IMR-90 (cell line): ENCODE measurements around the gene SLC39A6. TPM values are rescaled to one million over a fixed set of nuclear protein-coding genes. Genes with fewer than 3 reads are reported as not detected.

Experiments used
- ATAC-seq: fragments of 200-7000 bp; cut with Tn5 transposase; 2 replicates; pipeline ENCODE4 v1.9.1; 2020; ENCODE audit warnings: low read depth, mild to moderate bottlenecking, moderate library complexity
- BruUV-seq: library from RNA; stranded (reverse); fragments of 400-500 nt; replicated peaks from 2 replicates; lab custom pipeline; 2021; lab: Mats Ljungman, UMichigan
- CTCF ChIA-PET: fragments of 300-600 bp; formaldehyde crosslinking; extraction: SDS; loops from one replicate; lab custom pipeline; 2021; ENCODE audit warnings: antibody characterized with exemption; lab: Yijun Ruan, JAX
- POLR2A ChIA-PET: fragments of 300-600 bp; sonication (Branson Sonifier 250); formaldehyde crosslinking; loops from one replicate; lab custom pipeline; 2022; ENCODE audit warnings: antibody characterized with exemption; ENCODE audit not compliant: unreplicated experiment; lab: Charles Lee
- DNase-seq: peaks from one replicate; pipeline ENCODE4 v3.0.0; 2013
- H2AFZ ChIP-seq: replicated peaks from 2 replicates; pipeline ENCODE3; 2013; ENCODE audit warnings: low read length, mild to moderate bottlenecking; ENCODE audit not compliant: poor library complexity
- H2AK5ac ChIP-seq: 2 replicates; pipeline ENCODE4 v1.6.1; 2013; ENCODE audit warnings: low read depth, low read length, inconsistent platforms
- H2AK9ac ChIP-seq: replicated peaks from 2 replicates; pipeline ENCODE3; 2013; ENCODE audit warnings: mild to moderate bottlenecking, low read depth, low read length, moderate library complexity; ENCODE audit not compliant: poor library complexity
- H2BK120ac ChIP-seq: 2 replicates; pipeline ENCODE4 v1.6.1; 2013; ENCODE audit warnings: low read depth, low read length, inconsistent platforms
- H2BK15ac ChIP-seq: 3 replicates; pipeline ENCODE4 v1.6.1; 2013; ENCODE audit warnings: low read depth, low read length, inconsistent platforms
- H2BK20ac ChIP-seq: 2 replicates; pipeline ENCODE4 v1.6.1; 2013; ENCODE audit warnings: low read depth, mild to moderate bottlenecking, inconsistent platforms, low read length, moderate library complexity
- H2BK5ac ChIP-seq: 2 replicates; pipeline ENCODE4 v1.6.1; 2013; ENCODE audit warnings: mild to moderate bottlenecking, low read depth, low read length, inconsistent platforms; ENCODE audit not compliant: poor library complexity, severe bottlenecking
- H3K14ac ChIP-seq: replicated peaks from 2 replicates; pipeline ENCODE4 v1.6.1; 2013; ENCODE audit warnings: low read depth, low read length, inconsistent platforms
- H3K18ac ChIP-seq: 2 replicates; pipeline ENCODE4 v1.6.1; 2013; ENCODE audit warnings: low read depth, low read length, control low read depth
- H3K23ac ChIP-seq: 2 replicates; pipeline ENCODE4 v1.6.1; 2013; ENCODE audit warnings: low read depth, low read length, inconsistent platforms
- H3K27ac ChIP-seq: 2 replicates; pipeline ENCODE4 v1.5.1; 2013; ENCODE audit warnings: mild to moderate bottlenecking, control low read depth, low read length; ENCODE audit not compliant: insufficient read depth
- H3K27me3 ChIP-seq: 2 replicates; pipeline ENCODE4 v1.6.1; 2013; ENCODE audit warnings: low read length; ENCODE audit not compliant: control insufficient read depth, insufficient read depth
- H3K36me3 ChIP-seq: 2 replicates; pipeline ENCODE4 v1.6.1; 2013; ENCODE audit warnings: low read length, mixed read lengths; ENCODE audit not compliant: control insufficient read depth, insufficient read depth
- H3K4ac ChIP-seq: 2 replicates; pipeline ENCODE4 v1.6.1; 2013; ENCODE audit warnings: low read depth, low read length, inconsistent platforms
- H3K4me1 ChIP-seq: 2 replicates; pipeline ENCODE4 v1.6.1; 2013; ENCODE audit warnings: low read length, mixed read lengths; ENCODE audit not compliant: control insufficient read depth, insufficient read depth
- H3K4me2 ChIP-seq: 2 replicates; pipeline ENCODE4 v1.6.1; 2013; ENCODE audit warnings: low read depth, mild to moderate bottlenecking, control low read depth, low read length, moderate library complexity
- H3K4me3 ChIP-seq: 2 replicates; pipeline ENCODE4 v1.5.1; 2013; ENCODE audit warnings: low read depth, mild to moderate bottlenecking, control low read depth, low read length, moderate library complexity; ENCODE audit not compliant: insufficient read depth
- H3K56ac ChIP-seq: 2 replicates; pipeline ENCODE4 v1.6.1; 2013; ENCODE audit warnings: low read length, inconsistent platforms; ENCODE audit not compliant: insufficient read depth; ENCODE audit errors: extremely low read depth
- H3K79me1 ChIP-seq, 2 experiments: 2 replicates each; pipeline ENCODE4 v1.6.1; 2013; ENCODE audit warnings: low read length in 2 of 2, inconsistent platforms in 1 of 2, low read depth in 1 of 2
- H3K9ac ChIP-seq: 2 replicates; pipeline ENCODE4 v1.6.1; 2013; ENCODE audit warnings: low read depth, low read length, control low read depth
- H3K9me1 ChIP-seq: 2 replicates; pipeline ENCODE4 v1.6.1; 2013; ENCODE audit warnings: low read length, inconsistent platforms; ENCODE audit not compliant: insufficient read depth
- H3K9me3 ChIP-seq: 2 replicates; pipeline ENCODE4 v1.6.1; 2013; ENCODE audit warnings: low read length; ENCODE audit not compliant: control insufficient read depth, insufficient read depth
- H4K20me1 ChIP-seq: 2 replicates; pipeline ENCODE4 v1.6.1; 2013; ENCODE audit warnings: low read length, inconsistent platforms; ENCODE audit not compliant: insufficient read depth
- H4K5ac ChIP-seq: 2 replicates; pipeline ENCODE4 v1.6.1; 2013; ENCODE audit warnings: mild to moderate bottlenecking, low read depth, low read length, control low read depth
- H4K8ac ChIP-seq, 2 experiments: 2 replicates each; pipeline ENCODE4 v1.6.1; 2013; ENCODE audit warnings: low read depth in 2 of 2, low read length in 2 of 2, control low read depth in 1 of 2, inconsistent platforms in 1 of 2
- H4K91ac ChIP-seq: 2 replicates; pipeline ENCODE4 v1.6.1; 2013; ENCODE audit warnings: low read depth, low read length, inconsistent platforms; ENCODE audit not compliant: insufficient read depth
- BHLHE40 ChIP-seq: fragments of 150-350 bp; IDR thresholded peaks from 2 replicates; pipeline ENCODE4 v1.6.1; 2016; ENCODE audit warnings: mild to moderate bottlenecking, low read depth, low read length
- CEBPB ChIP-seq: IDR thresholded peaks from 2 replicates; pipeline ENCODE4 v1.6.1; 2012; ENCODE audit warnings: low read depth, low read length, improper control_type of control experiment
- CHD1 ChIP-seq: IDR thresholded peaks from 2 replicates; pipeline ENCODE4 v1.6.1; 2012; ENCODE audit warnings: low read depth, low read length, improper control_type of control experiment
- FOS ChIP-seq: fragments of 150-350 bp; IDR thresholded peaks from 2 replicates; pipeline ENCODE4 v1.6.1; 2016; ENCODE audit warnings: low read depth, low read length
- MAFK ChIP-seq: IDR thresholded peaks from 2 replicates; pipeline ENCODE4 v1.6.1; 2012; ENCODE audit warnings: low read depth, low read length, improper control_type of control experiment
- MAZ ChIP-seq: IDR thresholded peaks from 2 replicates; pipeline ENCODE4 v1.6.1; 2012; ENCODE audit warnings: low read depth, mild to moderate bottlenecking, low read length, improper control_type of control experiment, moderate library complexity, borderline replicate concordance
- MXI1 ChIP-seq: IDR thresholded peaks from 2 replicates; pipeline ENCODE4 v1.6.1; 2012; ENCODE audit warnings: low read depth, mild to moderate bottlenecking, low read length, moderate library complexity, borderline replicate concordance
- NFE2L2 ChIP-seq: fragments of 150-350 bp; IDR thresholded peaks from 2 replicates; pipeline ENCODE4 v1.6.1; 2016; ENCODE audit warnings: low read depth, mild to moderate bottlenecking, low read length
- POLR2A ChIP-seq: IDR thresholded peaks from 2 replicates; pipeline ENCODE4 v1.6.1; 2012; ENCODE audit warnings: mild to moderate bottlenecking, low read depth, low read length
- RAD21 ChIP-seq: IDR thresholded peaks from 2 replicates; pipeline ENCODE4 v1.6.1; 2012; ENCODE audit warnings: low read length, improper control_type of control experiment
- RCOR1 ChIP-seq: IDR thresholded peaks from 2 replicates; pipeline ENCODE4 v1.6.1; 2012; ENCODE audit warnings: mild to moderate bottlenecking, low read length, improper control_type of control experiment; ENCODE audit not compliant: insufficient replicate concordance
- RFX5 ChIP-seq: IDR thresholded peaks from 2 replicates; pipeline ENCODE4 v1.8.0; 2012; ENCODE audit warnings: low read depth, mild to moderate bottlenecking, low read length, moderate library complexity
- SMC3 ChIP-seq: fragments of 150-350 bp; IDR thresholded peaks from 2 replicates; pipeline ENCODE4 v1.6.1; 2016; ENCODE audit warnings: low read depth, mild to moderate bottlenecking, antibody characterized with exemption, low read length, moderate library complexity
- WGBS, 2 experiments: methylation state at CpG; one replicate each; pipeline versions ENCODE4 v1.1.5 to v1.1.7; 2013; ENCODE audit warnings: missing lambda C conversion rate in 2 of 2; ENCODE audit not compliant: insufficient read length in 1 of 2; ENCODE audit errors: extremely low coverage in 2 of 2; 5-methylcytosine and 5-hydroxymethylcytosine counted together
- dilution Hi-C: fragments of 300-500 bp; cut with HindIII; formaldehyde crosslinking; loops from one replicate; pipeline ENCODE4 v1.14.3; 2018; ENCODE audit warnings: low sequenced_read_pairs; ENCODE audit not compliant: unreplicated experiment
- in situ Hi-C: fragments of 300-500 bp; cut with MboI; formaldehyde crosslinking; loops from 3 replicates; pipeline ENCODE4 v1.14.3; 2019; ENCODE audit warnings: low sequenced_read_pairs, inconsistent platforms, mixed read lengths
- intact Hi-C: fragments of 100-400 bp; cut with micrococcal nuclease; formaldehyde crosslinking; loops from 2 replicates; pipeline ENCODE4 v1.10.0; 2022
- polyA plus RNA-seq, 3 experiments: library from polyadenylated mRNA; depleted of rRNA; stranded (reverse); fragments of >200 nt; gene quantifications; 2 replicates each; pipeline ENCODE4 v1.2.3, GENCODE V29; 2012; ENCODE audit warnings: low replicate concordance in 1 of 3
- total RNA-seq: library from RNA; depleted of rRNA; stranded (reverse); fragments of >200 nt; gene quantifications from 2 replicates; pipeline ENCODE4 v1.2.3, GENCODE V29; 2012
- TF ChIP-seq, protein P1 (sequence below): fragments of 150-350 bp; IDR thresholded peaks from 2 replicates; pipeline ENCODE4 v1.6.1; 2017; ENCODE audit warnings: mild to moderate bottlenecking, antibody characterized with exemption, low read length, low read depth
- TF ChIP-seq, protein P2 (sequence below): fragments of 150-350 bp; IDR thresholded peaks from 2 replicates; pipeline ENCODE4 v1.6.1; 2016; ENCODE audit warnings: low read depth, mild to moderate bottlenecking, low read length, moderate library complexity, borderline replicate concordance
- TF ChIP-seq, protein P3 (sequence below): conservative IDR thresholded peaks from 2 replicates; pipeline ENCODE4 v1.5.1; 2012; ENCODE audit warnings: mild to moderate bottlenecking, low read depth, low read length, improper control_type of control experiment

Gene SLC39A6
- total and polyA plus RNA-seq, 2 of the 4 experiments (the other 2 are of a cell fraction) = 48.7 to 91.9 TPM

DNA sequence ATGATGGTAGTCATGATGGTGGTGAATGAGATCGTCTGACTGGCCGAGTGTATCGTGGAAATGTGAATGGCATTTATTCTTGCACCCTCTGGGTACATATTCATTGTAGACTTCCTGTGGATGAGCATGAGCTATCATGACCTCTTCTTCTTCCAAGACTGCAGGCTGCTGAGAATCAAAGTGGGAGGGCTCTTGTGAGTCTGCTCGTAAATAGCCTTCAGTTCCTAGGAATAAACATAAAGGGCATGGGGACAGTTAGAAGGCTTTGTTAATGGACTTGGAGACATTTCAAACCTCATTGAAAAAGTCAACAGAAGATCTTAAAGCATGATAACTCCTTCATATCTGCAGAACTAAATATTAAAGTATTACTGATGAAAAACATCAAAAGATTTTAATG, 14.9 kb downstream of the SLC39A6 start:
- intact Hi-C loops (no loop called here), in situ Hi-C loops (no loop called here), dilution Hi-C loops (no loop called here)
- H2AK9ac ChIP-seq = no peak overlapping the region
- no peak overlapping the region for H3K23ac ChIP-seq
- H3K79me1 ChIP-seq = peaks cover 6 to 15% of the 10 kb centered on the region in 2 experiments; a peak in 3 of 4 replicates
- no peak overlapping the region for H2AK5ac ChIP-seq
- no peak for ATAC-seq
- no peak overlapping the region for H3K18ac ChIP-seq
- no peaks in the 10 kb centered on the region for H3K4me1 ChIP-seq
- H2BK15ac ChIP-seq = no peak overlapping the region
- H2BK120ac ChIP-seq = no peak overlapping the region
- no peak for DNase-seq
- BruUV-seq = no TSS peak
- no peak overlapping the region for H4K5ac ChIP-seq
- H3K56ac ChIP-seq = no peak overlapping the region
- H2BK5ac ChIP-seq = no peak overlapping the region
- no peak overlapping the region for H4K91ac ChIP-seq
- H3K9ac ChIP-seq = no peak overlapping the region
- H4K8ac ChIP-seq = no peak overlapping the region
- H3K14ac ChIP-seq = no peak overlapping the region
- H2AFZ ChIP-seq = no peak overlapping the region
- H3K27ac ChIP-seq = no peak overlapping the region
- no CpG with 5 or more reads among the region's 4 CpGs for WGBS, 2 experiments
- ChIA-PET POLR2A (no interaction called here), CTCF (interaction anchor here (1.1 kb wide), 1 partner anchor 18 kb away, joined by 3 read pairs; no protein-coding TSS in a partner anchor)
- no peak overlapping the region for H3K4ac ChIP-seq
- H3K9me3 ChIP-seq = no peaks in the 10 kb centered on the region
- peaks cover 46% of the 10 kb centered on the region for H3K36me3 ChIP-seq
- H2BK20ac ChIP-seq = no peak overlapping the region
- H3K9me1 ChIP-seq = no peaks in the 10 kb centered on the region
- peaks cover 4% of the 10 kb centered on the region; the same call in 1 of the 2 replicates for H4K20me1 ChIP-seq
- H3K4me2 ChIP-seq = no peak overlapping the region
- no peaks in the 10 kb centered on the region for H3K27me3 ChIP-seq
- TF ChIP-seq POLR2A (no peak), RFX5 (no peak), RAD21 (no peak), MAZ (no peak), MXI1 (no peak), CEBPB (no peak), SMC3 (no peak), CHD1 (no peak), RCOR1 (no peak), FOS (no peak), BHLHE40 (no peak), NFE2L2 (no peak), MAFK (no peak)
- TF ChIP-seq, protein P1, sequence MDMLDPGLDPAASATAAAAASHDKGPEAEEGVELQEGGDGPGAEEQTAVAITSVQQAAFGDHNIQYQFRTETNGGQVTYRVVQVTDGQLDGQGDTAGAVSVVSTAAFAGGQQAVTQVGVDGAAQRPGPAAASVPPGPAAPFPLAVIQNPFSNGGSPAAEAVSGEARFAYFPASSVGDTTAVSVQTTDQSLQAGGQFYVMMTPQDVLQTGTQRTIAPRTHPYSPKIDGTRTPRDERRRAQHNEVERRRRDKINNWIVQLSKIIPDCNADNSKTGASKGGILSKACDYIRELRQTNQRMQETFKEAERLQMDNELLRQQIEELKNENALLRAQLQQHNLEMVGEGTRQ = no peak
- TF ChIP-seq, protein P2, sequence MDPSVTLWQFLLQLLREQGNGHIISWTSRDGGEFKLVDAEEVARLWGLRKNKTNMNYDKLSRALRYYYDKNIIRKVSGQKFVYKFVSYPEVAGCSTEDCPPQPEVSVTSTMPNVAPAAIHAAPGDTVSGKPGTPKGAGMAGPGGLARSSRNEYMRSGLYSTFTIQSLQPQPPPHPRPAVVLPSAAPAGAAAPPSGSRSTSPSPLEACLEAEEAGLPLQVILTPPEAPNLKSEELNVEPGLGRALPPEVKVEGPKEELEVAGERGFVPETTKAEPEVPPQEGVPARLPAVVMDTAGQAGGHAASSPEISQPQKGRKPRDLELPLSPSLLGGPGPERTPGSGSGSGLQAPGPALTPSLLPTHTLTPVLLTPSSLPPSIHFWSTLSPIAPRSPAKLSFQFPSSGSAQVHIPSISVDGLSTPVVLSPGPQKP = no peak
- TF ChIP-seq, protein P3, sequence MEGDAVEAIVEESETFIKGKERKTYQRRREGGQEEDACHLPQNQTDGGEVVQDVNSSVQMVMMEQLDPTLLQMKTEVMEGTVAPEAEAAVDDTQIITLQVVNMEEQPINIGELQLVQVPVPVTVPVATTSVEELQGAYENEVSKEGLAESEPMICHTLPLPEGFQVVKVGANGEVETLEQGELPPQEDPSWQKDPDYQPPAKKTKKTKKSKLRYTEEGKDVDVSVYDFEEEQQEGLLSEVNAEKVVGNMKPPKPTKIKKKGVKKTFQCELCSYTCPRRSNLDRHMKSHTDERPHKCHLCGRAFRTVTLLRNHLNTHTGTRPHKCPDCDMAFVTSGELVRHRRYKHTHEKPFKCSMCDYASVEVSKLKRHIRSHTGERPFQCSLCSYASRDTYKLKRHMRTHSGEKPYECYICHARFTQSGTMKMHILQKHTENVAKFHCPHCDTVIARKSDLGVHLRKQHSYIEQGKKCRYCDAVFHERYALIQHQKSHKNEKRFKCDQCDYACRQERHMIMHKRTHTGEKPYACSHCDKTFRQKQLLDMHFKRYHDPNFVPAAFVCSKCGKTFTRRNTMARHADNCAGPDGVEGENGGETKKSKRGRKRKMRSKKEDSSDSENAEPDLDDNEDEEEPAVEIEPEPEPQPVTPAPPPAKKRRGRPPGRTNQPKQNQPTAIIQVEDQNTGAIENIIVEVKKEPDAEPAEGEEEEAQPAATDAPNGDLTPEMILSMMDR = no peak
- no peak overlapping the region for H3K4me3 ChIP-seq
